Measurements from ENCODE around the gene NTM.

- no peak for TF ChIP-seq CTCF (IDR thresholded peaks at IDR 0.05; ENCODE audit: poor library complexity)
- no peak for TF ChIP-seq EZH2 (IDR thresholded peaks at IDR 0.05; ENCODE audit: borderline replicate concordance)
Measured at GRCh38 chr11:131331546-131331945, 38.9 kb upstream of the NTM start.

All from hepatocyte (in vitro differentiated cells).